WTC11 (cell line): ENCODE results near the gene EIF5. TPM values are rescaled to one million over a fixed set of nuclear protein-coding genes. Genes with fewer than 3 reads are reported as not detected.

Experiments used
- ATAC-seq: fragments of 200-7000 bp; cut with Tn5 transposase; 2 replicates; pipeline ENCODE4 v1.10.0; 2021; ENCODE audit warnings: mild to moderate bottlenecking, moderate library complexity
- CTCF ChIA-PET: fragments of 300-600 bp; sonication (Branson Sonifier 250); formaldehyde crosslinking; loops from one replicate; lab custom pipeline; 2021; ENCODE audit warnings: antibody characterized with exemption; lab: Charles Lee
- POLR2A ChIA-PET: fragments of 350-600 bp; sonication (Branson Sonifier 250); formaldehyde crosslinking; loops from one replicate; lab custom pipeline; 2021; ENCODE audit warnings: antibody characterized with exemption; lab: Charles Lee
- DNase-seq: peaks from one replicate; pipeline ENCODE4 v3.0.0; 2021; ENCODE audit warnings: low spot score
- H3K27ac Mint-ChIP-seq: 2 replicates; pipeline ENCODE4 v1.8.0; 2021; ENCODE audit warnings: mixed read lengths
- H3K27me3 Mint-ChIP-seq: 2 replicates; pipeline ENCODE4 v1.8.0; 2021; ENCODE audit warnings: low read depth, mild to moderate bottlenecking, moderate library complexity, mixed read lengths
- H3K36me3 Mint-ChIP-seq: 2 replicates; pipeline ENCODE4 v1.8.0; 2021; ENCODE audit warnings: mixed read lengths
- H3K4me1 Mint-ChIP-seq: 2 replicates; pipeline ENCODE4 v1.8.0; 2022; ENCODE audit warnings: mixed read lengths
- H3K4me3 Mint-ChIP-seq: 2 replicates; pipeline ENCODE4 v1.8.0; 2021; ENCODE audit warnings: mild to moderate bottlenecking, moderate library complexity, mixed read lengths
- H3K9me3 Mint-ChIP-seq: 2 replicates; pipeline ENCODE4 v1.8.0; 2021; ENCODE audit warnings: mixed read lengths
- AFF4 ChIP-seq: sonication (generic); formaldehyde crosslinking; IDR thresholded peaks from 2 replicates; pipeline ENCODE4 v1.8.1; 2023; ENCODE audit warnings: mild to moderate bottlenecking, missing genetic modification reagents, borderline replicate concordance
- ATF2 ChIP-seq: sonication (generic); formaldehyde crosslinking; IDR thresholded peaks from 2 replicates; pipeline ENCODE4 v1.8.1; 2022; ENCODE audit warnings: low read depth, missing genetic modification reagents, borderline replicate concordance
- ERG ChIP-seq: fragments of 250-450 bp; sonication (Bioruptor Pico); IDR thresholded peaks from 2 replicates; pipeline ENCODE4 v1.8.0; 2021; ENCODE audit warnings: mild to moderate bottlenecking
- GRHL2 ChIP-seq: fragments of 250-450 bp; sonication (Bioruptor Pico); IDR thresholded peaks from 2 replicates; pipeline ENCODE4 v1.8.0; 2022; ENCODE audit warnings: mild to moderate bottlenecking, moderate library complexity; ENCODE audit not compliant: insufficient replicate concordance, severe bottlenecking
- KAT7 ChIP-seq: sonication (generic); formaldehyde crosslinking; IDR thresholded peaks from 2 replicates; pipeline ENCODE4 v1.8.1; 2023; ENCODE audit warnings: missing genetic modification reagents, mild to moderate bottlenecking, borderline replicate concordance
- NFE2L1 ChIP-seq: sonication (generic); formaldehyde crosslinking; IDR thresholded peaks from 2 replicates; pipeline ENCODE4 v1.8.1; 2023; ENCODE audit warnings: missing genetic modification reagents
- PRDM15 ChIP-seq: sonication (generic); formaldehyde crosslinking; IDR thresholded peaks from 2 replicates; pipeline ENCODE4 v1.8.0; 2022; ENCODE audit warnings: missing genetic modification reagents
- PRRX2 ChIP-seq: fragments of 250-450 bp; sonication (Bioruptor Pico); IDR thresholded peaks from 2 replicates; pipeline ENCODE4 v1.8.0; 2021; ENCODE audit warnings: mild to moderate bottlenecking
- TP53 ChIP-seq: sonication (generic); formaldehyde crosslinking; IDR thresholded peaks from 2 replicates; pipeline ENCODE4 v1.8.1; 2023; ENCODE audit warnings: mild to moderate bottlenecking, missing genetic modification reagents
- ZMAT4 ChIP-seq: fragments of 250-450 bp; sonication (Bioruptor Pico); IDR thresholded peaks from 2 replicates; pipeline ENCODE4 v1.9.0; 2021; ENCODE audit warnings: mild to moderate bottlenecking
- ZNF121 ChIP-seq: sonication (generic); formaldehyde crosslinking; IDR thresholded peaks from 2 replicates; pipeline ENCODE4 v1.8.0; 2023; ENCODE audit warnings: missing genetic modification reagents
- ZNF232 ChIP-seq: sonication (generic); formaldehyde crosslinking; IDR thresholded peaks from 2 replicates; pipeline ENCODE4 v1.8.0; 2022; ENCODE audit warnings: mild to moderate bottlenecking, missing genetic modification reagents
- ZNF281 ChIP-seq: sonication (generic); formaldehyde crosslinking; IDR thresholded peaks from 2 replicates; pipeline ENCODE4 v1.8.0; 2023; ENCODE audit warnings: mild to moderate bottlenecking, missing genetic modification reagents
- ZNF532 ChIP-seq: fragments of 250-450 bp; sonication (Bioruptor Pico); IDR thresholded peaks from 2 replicates; pipeline ENCODE4 v1.9.0; 2021; ENCODE audit warnings: mild to moderate bottlenecking, borderline replicate concordance
- ZSCAN18 ChIP-seq: fragments of 250-450 bp; sonication (Bioruptor Pico); IDR thresholded peaks from 2 replicates; pipeline ENCODE4 v2.1.2; 2022; ENCODE audit warnings: mild to moderate bottlenecking, moderate library complexity
- total RNA-seq: library from RNA; stranded (reverse); gene quantifications from 3 replicates; pipeline ENCODE4 v1.2.3, GENCODE V29; 2021

EIF5 gene
- total RNA-seq, 1 experiment from 2014 or later = 282 TPM

- POLR2A ChIA-PET = no interaction called here
- 0 out of 2 replicates have a peak, but pooled peaks cover 5% of the 10 kb centered on the region for H3K9me3 Mint-ChIP-seq
- no peak overlapping the region; the same call in 1 of the 2 replicates for H3K27ac Mint-ChIP-seq
- TF ChIP-seq NFE2L1 (CRISPR knock-in tag) (no peak), ZNF232 (no peak), ZSCAN18 (CRISPR knock-in tag) (no peak), PRDM15 (no peak), ERG (CRISPR knock-in tag) (no peak), ZNF281 (CRISPR knock-in tag) (no peak), AFF4 (CRISPR knock-in tag) (no peak), GRHL2 (no peak), ATF2 (CRISPR knock-in tag) (no peak)
- H3K4me1 Mint-ChIP-seq = peaks cover 24% of the 10 kb centered on the region
- H3K36me3 Mint-ChIP-seq = no peaks in the 10 kb centered on the region
- H3K4me3 Mint-ChIP-seq = no peak overlapping the region
- H3K27me3 Mint-ChIP-seq = no peaks in the 10 kb centered on the region
- ATAC-seq (no peak), DNase-seq (no peak)
- CTCF ChIA-PET = interaction anchor here (0.6 kb wide), 1 partner anchor 85 kb away, joined by 3 read pairs; no protein-coding TSS in a partner anchor
These were observed 8.0 kb upstream of the EIF5 start for GRCh38 chr14:103326078-103326477.

- Mint-ChIP-seq H3K27ac (no peak overlapping the region), H3K36me3 (no peaks in the 10 kb centered on the region), H3K9me3 (0 out of 2 replicates have a peak, but pooled peaks cover 5% of the 10 kb centered on the region), H3K4me1 (peaks cover 36% of the 10 kb centered on the region), H3K4me3 (no peak overlapping the region), H3K27me3 (no peaks in the 10 kb centered on the region)
- CTCF ChIA-PET = interaction anchor here (1.5 kb wide), 1 partner anchor 254 kb away, joined by 4 read pairs; no protein-coding TSS in a partner anchor
- DNase-seq (no peak), ATAC-seq (no peak)
- POLR2A ChIA-PET = no interaction called here
- TF ChIP-seq KAT7 (CRISPR knock-in tag) (no peak), ZMAT4 (no peak), ZNF121 (CRISPR knock-in tag) (no peak), ZNF532 (CRISPR knock-in tag) (no peak), PRRX2 (no peak), TP53 (no peak)
These were observed 5.1 kb upstream of the EIF5 start for GRCh38 chr14:103328941-103329340.
